COLO829 (cell line): ENCODE measurements around the gene MEX3C.

ENCODE experiments used
- DNase-seq: peaks from one replicate; pipeline ENCODE4 v3.0.0; 2012; ENCODE audit warnings: low spot score

MEX3C gene

GRCh38 chr18:51197661-51198424 lies at the start of gene MEX3C:
MEX3C (minus strand) TSS chr18:51197681; CDS start chr18:51197320, 361 bp downstream.
- DNase-seq = peak; percentile 94

- no peak for DNase-seq
Measured at GRCh38 chr18:51241226-51241625, 43.7 kb upstream of the MEX3C start.

- peak; percentile 99 for DNase-seq
Measured at GRCh38 chr18:51236225-51236624, 38.7 kb upstream of the MEX3C start.

- DNase-seq = peak; percentile 76
Measured at GRCh38 chr18:51235009-51235789, 37.7 kb upstream of the MEX3C start.

- DNase-seq = no peak
Measured at GRCh38 chr18:51234117-51235008, 36.9 kb upstream of the MEX3C start.

GRCh38 chr18:51229328-51229727 lies 31.8 kb upstream of the MEX3C start:
- no peak for DNase-seq

- DNase-seq = no peak
Measured at GRCh38 chr18:51227660-51228059, 30.2 kb upstream of the MEX3C start.

GRCh38 chr18:51226587-51227350 lies 29.3 kb upstream of the MEX3C start:
- peak; percentile 21 for DNase-seq

- peak; percentile 56 for DNase-seq
Measured at GRCh38 chr18:51226068-51226467, 28.6 kb upstream of the MEX3C start.

GRCh38 chr18:51212606-51213005 lies 15.1 kb upstream of the MEX3C start:
- DNase-seq = no peak

- DNase-seq = peak; percentile 92
Measured at GRCh38 chr18:51211552-51211951, 14.1 kb upstream of the MEX3C start.

- DNase-seq = no peak
Measured at GRCh38 chr18:51196811-51197660, 445 bp downstream of the MEX3C start.

- no peak for DNase-seq
Measured at GRCh38 chr18:51196118-51196810, 1.2 kb downstream of the MEX3C start.

- DNase-seq = peak; percentile 39
Measured at GRCh38 chr18:51195451-51196117, 1.9 kb downstream of the MEX3C start.

GRCh38 chr18:51195086-51195450 lies 2.4 kb downstream of the MEX3C start:
- no peak for DNase-seq

- no peak for DNase-seq
Measured at GRCh38 chr18:51194604-51195003, 2.9 kb downstream of the MEX3C start.

GRCh38 chr18:51193621-51194287 lies 3.7 kb downstream of the MEX3C start:
- no peak for DNase-seq

GRCh38 chr18:51192696-51193095 lies 4.8 kb downstream of the MEX3C start:
- no peak for DNase-seq

GRCh38 chr18:51192026-51192425 lies 5.5 kb downstream of the MEX3C start:
- DNase-seq = no peak
